GM06990 (cell line): ENCODE results near the gene AGBL4.

Experiments used
- DNase-seq: peaks from one replicate; pipeline ENCODE4 v3.0.0-alpha.2; 2011; ENCODE audit not compliant: insufficient read length; ENCODE audit errors: extremely low read depth
- H3K27me3 ChIP-seq: replicated peaks from 2 replicates; pipeline ENCODE4 v1.6.0; 2011; ENCODE audit warnings: low read length; ENCODE audit not compliant: control insufficient read depth, insufficient read depth
- H3K36me3 ChIP-seq: 2 replicates; pipeline ENCODE4 v1.5.1; 2011; ENCODE audit warnings: low read length; ENCODE audit not compliant: control insufficient read depth, insufficient read depth
- H3K4me3 ChIP-seq: replicated peaks from 2 replicates; pipeline ENCODE4 v1.5.1; 2011; ENCODE audit warnings: low read depth, mild to moderate bottlenecking, control low read depth, low read length
- TF ChIP-seq, protein P1 (sequence below): IDR thresholded peaks from 2 replicates; pipeline ENCODE4 v1.5.1; 2011; ENCODE audit warnings: low read length, control low read depth, mild to moderate bottlenecking, inconsistent platforms; ENCODE audit not compliant: insufficient read depth, poor library complexity, severe bottlenecking

AGBL4 gene

DNA sequence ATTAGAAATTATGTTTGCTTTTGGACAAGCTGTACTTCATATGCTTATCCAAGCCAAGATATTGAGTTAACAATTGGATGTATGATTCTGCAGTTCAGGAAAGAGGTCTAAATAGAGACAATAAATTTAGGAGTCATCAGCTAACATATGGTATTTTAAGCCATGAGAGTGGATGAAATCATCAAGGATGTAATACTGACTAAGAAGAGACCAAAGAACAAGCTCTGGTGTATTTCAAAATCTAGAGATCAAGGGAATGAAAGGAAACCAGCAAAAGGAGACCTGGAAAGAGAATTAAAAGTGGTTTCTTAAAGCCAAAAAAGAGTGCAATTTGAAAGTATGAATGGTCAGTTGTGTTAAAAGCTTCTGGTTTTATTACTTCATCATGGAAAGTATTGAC lies 1063.4 kb downstream of the AGBL4 start:
- Histone ChIP-seq H3K27me3 (no peaks in the 10 kb centered on the region), H3K36me3 (no peaks in the 10 kb centered on the region), H3K4me3 (no peak overlapping the region)
- TF ChIP-seq, protein P1, sequence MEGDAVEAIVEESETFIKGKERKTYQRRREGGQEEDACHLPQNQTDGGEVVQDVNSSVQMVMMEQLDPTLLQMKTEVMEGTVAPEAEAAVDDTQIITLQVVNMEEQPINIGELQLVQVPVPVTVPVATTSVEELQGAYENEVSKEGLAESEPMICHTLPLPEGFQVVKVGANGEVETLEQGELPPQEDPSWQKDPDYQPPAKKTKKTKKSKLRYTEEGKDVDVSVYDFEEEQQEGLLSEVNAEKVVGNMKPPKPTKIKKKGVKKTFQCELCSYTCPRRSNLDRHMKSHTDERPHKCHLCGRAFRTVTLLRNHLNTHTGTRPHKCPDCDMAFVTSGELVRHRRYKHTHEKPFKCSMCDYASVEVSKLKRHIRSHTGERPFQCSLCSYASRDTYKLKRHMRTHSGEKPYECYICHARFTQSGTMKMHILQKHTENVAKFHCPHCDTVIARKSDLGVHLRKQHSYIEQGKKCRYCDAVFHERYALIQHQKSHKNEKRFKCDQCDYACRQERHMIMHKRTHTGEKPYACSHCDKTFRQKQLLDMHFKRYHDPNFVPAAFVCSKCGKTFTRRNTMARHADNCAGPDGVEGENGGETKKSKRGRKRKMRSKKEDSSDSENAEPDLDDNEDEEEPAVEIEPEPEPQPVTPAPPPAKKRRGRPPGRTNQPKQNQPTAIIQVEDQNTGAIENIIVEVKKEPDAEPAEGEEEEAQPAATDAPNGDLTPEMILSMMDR: no peak
- no peak for DNase-seq

DNA sequence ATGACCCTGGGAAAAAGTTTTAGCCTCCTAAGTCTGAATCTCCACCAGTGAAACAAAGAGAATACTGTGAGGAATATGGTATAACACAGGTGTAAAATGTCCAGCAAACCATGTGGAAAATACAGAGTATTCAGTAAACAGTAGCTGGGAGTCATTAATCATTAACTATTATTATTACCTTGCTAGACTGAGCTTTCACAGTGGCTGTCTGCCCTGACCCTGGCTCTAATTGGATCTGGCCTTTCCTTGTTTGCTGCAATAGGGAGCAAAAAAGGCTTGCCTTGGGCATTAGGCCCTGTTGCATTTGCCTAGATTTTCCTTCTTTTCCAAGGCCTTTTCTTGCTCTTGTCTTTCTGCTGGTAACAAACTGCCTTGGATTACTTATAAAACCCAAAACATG lies 1068.0 kb downstream of the AGBL4 start:
- Histone ChIP-seq H3K27me3 (no peaks in the 10 kb centered on the region), H3K36me3 (no peaks in the 10 kb centered on the region), H3K4me3 (no peak overlapping the region)
- TF ChIP-seq, protein P1: no peak
- no peak for DNase-seq

DNA sequence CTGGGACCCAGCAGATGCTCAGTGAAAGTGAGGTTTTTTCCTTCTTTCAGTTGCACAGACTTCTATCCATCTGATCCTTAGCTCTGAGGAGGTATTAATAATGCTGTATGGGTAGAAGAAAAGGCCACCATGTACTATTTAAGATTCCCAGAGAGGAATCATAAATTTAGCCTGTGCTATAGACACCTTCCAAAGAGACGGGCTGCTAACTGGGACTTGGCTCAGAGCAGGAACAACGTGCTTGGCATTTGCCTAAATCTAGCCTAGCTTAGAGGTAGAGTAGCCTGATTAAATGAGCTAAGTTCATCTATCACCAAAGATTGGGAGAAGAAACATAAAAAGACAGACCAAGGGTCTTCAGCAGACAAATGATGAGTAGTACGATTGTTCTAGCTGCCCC lies 1070.1 kb downstream of the AGBL4 start:
- no peaks in the 10 kb centered on the region for H3K36me3 ChIP-seq
- TF ChIP-seq, protein P1: no peak
- no peaks in the 10 kb centered on the region for H3K27me3 ChIP-seq
- no peak overlapping the region for H3K4me3 ChIP-seq
- no peak for DNase-seq

DNA sequence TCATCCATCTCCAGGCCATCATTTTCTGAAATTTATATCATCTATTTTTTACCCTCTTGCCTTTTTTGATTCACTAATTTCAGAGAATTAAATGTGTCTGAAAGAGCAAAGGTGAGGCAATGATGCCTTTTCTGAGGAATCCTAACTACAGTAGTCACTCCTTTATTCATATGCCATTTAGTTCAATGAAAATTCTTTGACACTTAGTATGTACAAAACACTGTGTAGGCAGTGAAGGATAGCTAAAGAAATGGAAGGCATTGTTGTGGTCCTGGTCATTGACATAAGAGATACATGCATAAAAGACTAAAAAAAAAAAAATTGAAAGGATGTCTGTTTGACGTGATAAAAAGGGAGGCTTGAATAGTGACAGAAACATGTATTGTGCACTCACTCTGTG lies 1075.2 kb downstream of the AGBL4 start:
- Histone ChIP-seq H3K36me3 (no peaks in the 10 kb centered on the region), H3K27me3 (no peaks in the 10 kb centered on the region), H3K4me3 (no peak overlapping the region)
- no peak for DNase-seq
- TF ChIP-seq, protein P1: no peak

DNA sequence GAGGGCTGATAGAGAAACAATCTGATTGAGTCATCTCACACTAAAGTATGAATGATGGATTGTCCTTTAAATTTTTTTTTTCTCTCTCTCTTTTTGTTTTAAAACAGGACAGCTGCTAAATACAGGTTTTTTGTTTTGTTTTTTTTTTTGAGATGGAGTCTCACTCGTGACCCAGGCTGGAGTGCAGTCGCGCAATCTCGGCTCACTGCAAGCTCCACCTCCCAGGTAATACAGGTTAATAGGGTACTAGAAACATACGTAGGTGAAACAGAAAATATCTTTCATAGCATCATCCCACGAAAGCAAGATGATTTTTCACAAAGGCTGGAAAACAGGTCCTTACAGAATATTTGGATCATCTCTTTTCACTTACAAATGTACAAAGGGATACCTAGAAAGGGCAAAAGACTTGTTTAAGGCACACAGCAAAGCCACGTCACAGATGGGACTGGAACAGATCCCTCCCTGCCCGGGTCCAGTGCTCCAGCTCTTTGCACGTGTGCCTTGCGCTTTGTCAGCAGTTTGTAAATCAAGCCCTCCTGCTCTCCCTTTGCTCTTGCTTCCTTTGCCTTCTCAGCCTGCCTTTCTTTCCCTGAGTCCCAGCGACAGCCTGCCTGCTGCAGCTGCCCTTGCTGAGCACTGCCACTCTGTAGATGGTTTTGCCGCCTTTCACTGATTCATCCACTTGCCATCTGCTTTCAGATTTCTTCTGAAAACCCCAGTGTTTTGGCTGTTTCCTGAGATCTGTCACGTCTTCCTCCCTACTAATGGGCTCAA lies 1075.8 kb downstream of the AGBL4 start:
- Histone ChIP-seq H3K27me3 (no peaks in the 10 kb centered on the region), H3K4me3 (no peak overlapping the region), H3K36me3 (no peaks in the 10 kb centered on the region)
- TF ChIP-seq, protein P1: no peak
- no peak for DNase-seq

DNA sequence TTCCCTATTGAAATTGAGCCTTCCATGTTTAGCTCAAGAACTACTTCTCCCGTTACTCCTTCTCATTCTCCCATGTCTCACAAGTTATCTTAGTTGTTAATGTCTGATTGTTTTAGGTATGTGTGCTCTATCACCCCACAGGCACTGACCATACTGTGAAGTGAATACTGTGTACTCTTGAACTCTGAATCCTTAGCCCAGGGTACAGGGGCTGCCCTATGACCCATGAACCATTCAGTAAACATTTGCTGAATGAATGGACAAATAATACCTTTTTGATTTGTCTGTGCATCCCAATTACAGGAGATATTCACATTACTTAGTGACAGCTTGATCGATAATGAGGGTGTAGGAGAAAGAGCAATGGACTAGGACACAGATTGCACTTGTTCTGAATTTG lies 1077.7 kb downstream of the AGBL4 start:
- no peak for DNase-seq
- no peak overlapping the region for H3K4me3 ChIP-seq
- H3K36me3 ChIP-seq: no peaks in the 10 kb centered on the region
- no peaks in the 10 kb centered on the region for H3K27me3 ChIP-seq
- TF ChIP-seq, protein P1: no peak
